ENCODE data around the gene PDZRN3.

Gene PDZRN3

DNA sequence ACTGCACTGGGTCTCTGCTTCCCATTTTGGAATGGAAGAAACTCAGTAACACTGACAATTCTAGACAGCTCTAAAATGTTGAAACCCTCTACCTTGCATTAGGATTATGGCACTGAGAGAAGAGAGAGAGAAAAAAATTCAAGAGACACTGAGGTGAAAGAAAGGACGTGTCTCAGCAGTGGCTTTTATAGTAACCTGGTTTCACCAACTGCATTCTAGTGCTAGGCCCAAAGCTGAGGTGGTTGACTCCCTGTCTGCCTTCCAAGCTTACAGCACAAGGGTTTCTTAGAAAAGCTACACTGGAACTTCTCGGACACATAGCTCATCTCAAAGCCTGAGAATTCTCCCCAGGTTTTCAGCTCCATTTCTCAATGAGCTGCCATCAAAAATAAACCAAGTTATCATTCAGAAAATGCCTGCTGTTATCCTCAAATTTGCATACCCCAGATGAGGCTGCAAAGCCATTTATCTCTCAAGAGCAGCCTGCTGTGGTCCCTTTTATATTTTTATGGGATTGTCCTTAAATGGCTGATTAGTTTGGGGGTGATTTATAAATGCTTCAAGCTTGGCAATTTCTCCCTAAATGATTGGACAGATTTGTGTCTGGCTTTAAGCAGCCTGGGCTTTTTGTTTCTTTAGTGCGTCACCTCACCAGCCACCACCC is 283.3 kb downstream of the PDZRN3 start:
- Mint-ChIP-seq H3K4me1 (peaks cover 4% of the 10 kb centered on the region), H3K4me3 (no peak overlapping the region), H3K27me3 (ENCODE audit: low read depth) (peaks cover 12% of the 10 kb centered on the region), H3K36me3 (ENCODE audit: low read depth) (peaks cover 3% of the 10 kb centered on the region), H3K27ac (peak overlapping the region in 1 of 3 experiments; percentile 45), H3K9me3 (peaks cover 21% of the 10 kb centered on the region)
- no peak for TF ChIP-seq CTCF (IDR thresholded peaks at IDR 0.05; ENCODE audit: unreplicated experiment in 3 of 3)

- H3K9me3 Mint-ChIP-seq = peaks cover 21% of the 10 kb centered on the region
- peaks cover 10% of the 10 kb centered on the region for H3K27me3 Mint-ChIP-seq (ENCODE audit: low read depth)
- no peak for TF ChIP-seq CTCF (IDR thresholded peaks at IDR 0.05; ENCODE audit: unreplicated experiment in 3 of 3)
- no peaks in the 10 kb centered on the region for H3K4me1 Mint-ChIP-seq
- H3K4me3 Mint-ChIP-seq = no peak overlapping the region
- H3K27ac Mint-ChIP-seq = no peak overlapping the region
- H3K36me3 Mint-ChIP-seq (ENCODE audit: low read depth) = no peaks in the 10 kb centered on the region
These were observed 292.2 kb downstream of the PDZRN3 start for GRCh38 chr3:73332558-73332957.
